Neural cell (in vitro differentiated cells): Measurements from ENCODE around the gene SP140L.
"Not testable (repeated sequence)": the region's sequence is repeated elsewhere in the genome, so short reads cannot be mapped to it uniquely, and the experiment has no call there.

ENCODE experiments used
- EP300 ChIP-seq: fragments of 450-650 bp; conservative IDR thresholded peaks from 2 replicates; pipeline ENCODE4 v1.6.1; 2014; ENCODE audit warnings: antibody characterized with exemption, mild to moderate bottlenecking, moderate library complexity; ENCODE audit not compliant: poor library complexity, severe bottlenecking
- EZH2 ChIP-seq: fragments of 200-600, 300-800 bp; shearing (Covaris generic), sonication (generic); IDR thresholded peaks from 2 replicates; pipeline ENCODE4 v1.6.1; 2014; ENCODE audit warnings: antibody characterized with exemption, low read length, borderline replicate concordance, mild to moderate bottlenecking; ENCODE audit not compliant: insufficient read depth, poor library complexity, severe bottlenecking
- MXI1 ChIP-seq: fragments of 450-650 bp; conservative IDR thresholded peaks from 2 replicates; pipeline ENCODE4 v1.6.1; 2014; ENCODE audit warnings: antibody characterized with exemption, mild to moderate bottlenecking; ENCODE audit not compliant: poor library complexity, severe bottlenecking
- POLR2AphosphoS5 ChIP-seq: IDR thresholded peaks from 2 replicates; pipeline ENCODE4 v1.6.1; 2012
- RAD21 ChIP-seq: fragments of 450-650 bp; conservative IDR thresholded peaks from 2 replicates; pipeline ENCODE4 v1.6.1; 2014; ENCODE audit warnings: antibody characterized with exemption, mild to moderate bottlenecking, moderate library complexity
- SMC3 ChIP-seq: fragments of 450-650 bp; conservative IDR thresholded peaks from 2 replicates; pipeline ENCODE4 v1.6.1; 2014; ENCODE audit warnings: antibody characterized with exemption, mild to moderate bottlenecking, moderate library complexity; ENCODE audit not compliant: poor library complexity
- TAF1 ChIP-seq: IDR thresholded peaks from 2 replicates; pipeline ENCODE4 v1.6.1; 2012; ENCODE audit warnings: low read depth
- TF ChIP-seq, protein P1 (sequence below): fragments of 450-650 bp; IDR thresholded peaks from 2 replicates; pipeline ENCODE4 v1.5.1; 2014; ENCODE audit warnings: antibody characterized with exemption, mild to moderate bottlenecking, moderate library complexity; ENCODE audit not compliant: poor library complexity, severe bottlenecking
- TF ChIP-seq, protein P2 (sequence below): IDR thresholded peaks from 2 replicates; pipeline ENCODE4 v1.6.1; 2012; ENCODE audit warnings: borderline replicate concordance

DNA sequence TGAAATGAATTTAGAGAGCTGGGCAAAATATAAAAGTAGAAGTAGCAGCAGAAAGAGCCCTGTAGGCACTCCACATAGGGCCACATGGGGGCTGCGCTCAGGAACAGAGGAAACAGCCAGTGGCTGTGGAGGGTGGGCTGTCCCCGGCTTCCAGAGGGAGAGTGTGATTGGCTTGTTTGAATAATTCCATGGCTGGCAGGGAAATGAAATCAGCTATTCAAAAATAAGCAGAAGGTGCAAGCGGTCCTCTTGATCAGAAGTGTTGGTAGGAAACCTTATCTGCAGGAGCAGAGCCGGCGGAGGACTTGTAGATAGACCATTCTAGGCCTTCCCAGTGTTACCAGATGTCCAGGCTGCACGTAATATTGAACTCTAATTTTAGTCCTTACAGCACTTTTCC lies 71.7 kb downstream of the SP140L start:
- not testable (repeated sequence) for TF ChIP-seq EP300, RAD21, POLR2AphosphoS5, TAF1, SMC3, MXI1, EZH2
- TF ChIP-seq, protein P1, sequence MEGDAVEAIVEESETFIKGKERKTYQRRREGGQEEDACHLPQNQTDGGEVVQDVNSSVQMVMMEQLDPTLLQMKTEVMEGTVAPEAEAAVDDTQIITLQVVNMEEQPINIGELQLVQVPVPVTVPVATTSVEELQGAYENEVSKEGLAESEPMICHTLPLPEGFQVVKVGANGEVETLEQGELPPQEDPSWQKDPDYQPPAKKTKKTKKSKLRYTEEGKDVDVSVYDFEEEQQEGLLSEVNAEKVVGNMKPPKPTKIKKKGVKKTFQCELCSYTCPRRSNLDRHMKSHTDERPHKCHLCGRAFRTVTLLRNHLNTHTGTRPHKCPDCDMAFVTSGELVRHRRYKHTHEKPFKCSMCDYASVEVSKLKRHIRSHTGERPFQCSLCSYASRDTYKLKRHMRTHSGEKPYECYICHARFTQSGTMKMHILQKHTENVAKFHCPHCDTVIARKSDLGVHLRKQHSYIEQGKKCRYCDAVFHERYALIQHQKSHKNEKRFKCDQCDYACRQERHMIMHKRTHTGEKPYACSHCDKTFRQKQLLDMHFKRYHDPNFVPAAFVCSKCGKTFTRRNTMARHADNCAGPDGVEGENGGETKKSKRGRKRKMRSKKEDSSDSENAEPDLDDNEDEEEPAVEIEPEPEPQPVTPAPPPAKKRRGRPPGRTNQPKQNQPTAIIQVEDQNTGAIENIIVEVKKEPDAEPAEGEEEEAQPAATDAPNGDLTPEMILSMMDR, result not testable (repeated sequence)
- TF ChIP-seq, protein P2, sequence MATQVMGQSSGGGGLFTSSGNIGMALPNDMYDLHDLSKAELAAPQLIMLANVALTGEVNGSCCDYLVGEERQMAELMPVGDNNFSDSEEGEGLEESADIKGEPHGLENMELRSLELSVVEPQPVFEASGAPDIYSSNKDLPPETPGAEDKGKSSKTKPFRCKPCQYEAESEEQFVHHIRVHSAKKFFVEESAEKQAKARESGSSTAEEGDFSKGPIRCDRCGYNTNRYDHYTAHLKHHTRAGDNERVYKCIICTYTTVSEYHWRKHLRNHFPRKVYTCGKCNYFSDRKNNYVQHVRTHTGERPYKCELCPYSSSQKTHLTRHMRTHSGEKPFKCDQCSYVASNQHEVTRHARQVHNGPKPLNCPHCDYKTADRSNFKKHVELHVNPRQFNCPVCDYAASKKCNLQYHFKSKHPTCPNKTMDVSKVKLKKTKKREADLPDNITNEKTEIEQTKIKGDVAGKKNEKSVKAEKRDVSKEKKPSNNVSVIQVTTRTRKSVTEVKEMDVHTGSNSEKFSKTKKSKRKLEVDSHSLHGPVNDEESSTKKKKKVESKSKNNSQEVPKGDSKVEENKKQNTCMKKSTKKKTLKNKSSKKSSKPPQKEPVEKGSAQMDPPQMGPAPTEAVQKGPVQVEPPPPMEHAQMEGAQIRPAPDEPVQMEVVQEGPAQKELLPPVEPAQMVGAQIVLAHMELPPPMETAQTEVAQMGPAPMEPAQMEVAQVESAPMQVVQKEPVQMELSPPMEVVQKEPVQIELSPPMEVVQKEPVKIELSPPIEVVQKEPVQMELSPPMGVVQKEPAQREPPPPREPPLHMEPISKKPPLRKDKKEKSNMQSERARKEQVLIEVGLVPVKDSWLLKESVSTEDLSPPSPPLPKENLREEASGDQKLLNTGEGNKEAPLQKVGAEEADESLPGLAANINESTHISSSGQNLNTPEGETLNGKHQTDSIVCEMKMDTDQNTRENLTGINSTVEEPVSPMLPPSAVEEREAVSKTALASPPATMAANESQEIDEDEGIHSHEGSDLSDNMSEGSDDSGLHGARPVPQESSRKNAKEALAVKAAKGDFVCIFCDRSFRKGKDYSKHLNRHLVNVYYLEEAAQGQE, result not testable (repeated sequence)
